ENCODE data around the gene MSRB1. TPM values are rescaled to one million over a fixed set of nuclear protein-coding genes. Genes with fewer than 3 reads are reported as not detected.

The MSRB1 gene
- total and polyA plus RNA-seq, 2 of the 13 experiments (the other 11 are each of a cell fraction or from before 2014, with no cell fraction given), result 32.1 to 75.4 TPM

DNA sequence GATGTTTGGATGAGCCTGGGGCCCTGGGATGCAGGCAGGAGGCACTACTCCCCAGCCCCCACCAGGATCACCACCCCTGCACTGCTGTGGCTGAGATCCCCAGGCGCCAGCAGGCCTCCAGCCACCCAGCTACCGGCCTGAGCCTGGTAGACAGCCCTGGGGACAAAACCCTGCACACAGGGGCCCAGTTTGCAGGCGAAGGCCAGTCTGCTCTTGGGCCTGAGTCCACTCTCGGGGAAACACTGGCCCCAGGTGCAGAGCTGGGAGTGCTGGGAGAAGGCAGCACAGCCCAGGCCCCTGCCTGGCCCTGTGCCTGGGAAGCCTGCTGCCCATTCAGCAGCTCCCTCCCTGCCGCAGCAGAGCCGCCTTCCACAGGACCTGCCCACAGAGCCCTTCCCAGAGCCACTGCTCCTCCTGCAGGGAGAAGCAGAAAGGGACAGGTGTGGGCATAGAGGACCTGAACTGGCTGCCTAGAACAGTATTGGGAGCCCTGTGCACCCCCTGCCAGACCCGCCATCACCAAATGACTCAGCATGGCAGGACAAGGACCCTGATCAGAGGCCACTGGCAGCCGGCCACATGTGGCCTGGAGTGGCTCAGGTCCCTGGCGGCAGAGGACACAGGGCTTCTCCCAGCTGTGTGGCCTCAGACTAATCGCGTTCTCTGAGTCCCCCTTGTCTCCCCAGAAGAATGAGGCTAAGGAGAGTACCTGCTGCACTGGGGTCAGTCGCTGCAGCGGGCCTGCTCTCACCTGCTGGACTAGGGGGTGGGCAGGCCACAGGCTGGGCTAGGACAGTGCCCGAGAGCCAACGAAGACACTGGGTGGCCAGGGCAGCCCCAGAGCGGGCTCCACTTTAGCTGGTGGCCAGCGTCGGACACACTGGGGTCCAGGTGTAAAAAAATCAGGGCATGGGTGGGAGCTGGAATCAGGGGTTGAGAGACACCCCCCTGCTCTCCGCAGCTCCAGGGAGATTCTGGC lies 10.7 kb downstream of the MSRB1 start (continued):
- TF ChIP-seq, protein P1, sequence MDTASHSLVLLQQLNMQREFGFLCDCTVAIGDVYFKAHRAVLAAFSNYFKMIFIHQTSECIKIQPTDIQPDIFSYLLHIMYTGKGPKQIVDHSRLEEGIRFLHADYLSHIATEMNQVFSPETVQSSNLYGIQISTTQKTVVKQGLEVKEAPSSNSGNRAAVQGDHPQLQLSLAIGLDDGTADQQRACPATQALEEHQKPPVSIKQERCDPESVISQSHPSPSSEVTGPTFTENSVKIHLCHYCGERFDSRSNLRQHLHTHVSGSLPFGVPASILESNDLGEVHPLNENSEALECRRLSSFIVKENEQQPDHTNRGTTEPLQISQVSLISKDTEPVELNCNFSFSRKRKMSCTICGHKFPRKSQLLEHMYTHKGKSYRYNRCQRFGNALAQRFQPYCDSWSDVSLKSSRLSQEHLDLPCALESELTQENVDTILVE (CRISPR knock-in tag; IDR thresholded peaks at IDR 0.05), result no peak
- TF ChIP-seq ZNF672 (CRISPR knock-in tag; IDR thresholded peaks at IDR 0.05), result no peak
- TF ChIP-seq, protein P2, sequence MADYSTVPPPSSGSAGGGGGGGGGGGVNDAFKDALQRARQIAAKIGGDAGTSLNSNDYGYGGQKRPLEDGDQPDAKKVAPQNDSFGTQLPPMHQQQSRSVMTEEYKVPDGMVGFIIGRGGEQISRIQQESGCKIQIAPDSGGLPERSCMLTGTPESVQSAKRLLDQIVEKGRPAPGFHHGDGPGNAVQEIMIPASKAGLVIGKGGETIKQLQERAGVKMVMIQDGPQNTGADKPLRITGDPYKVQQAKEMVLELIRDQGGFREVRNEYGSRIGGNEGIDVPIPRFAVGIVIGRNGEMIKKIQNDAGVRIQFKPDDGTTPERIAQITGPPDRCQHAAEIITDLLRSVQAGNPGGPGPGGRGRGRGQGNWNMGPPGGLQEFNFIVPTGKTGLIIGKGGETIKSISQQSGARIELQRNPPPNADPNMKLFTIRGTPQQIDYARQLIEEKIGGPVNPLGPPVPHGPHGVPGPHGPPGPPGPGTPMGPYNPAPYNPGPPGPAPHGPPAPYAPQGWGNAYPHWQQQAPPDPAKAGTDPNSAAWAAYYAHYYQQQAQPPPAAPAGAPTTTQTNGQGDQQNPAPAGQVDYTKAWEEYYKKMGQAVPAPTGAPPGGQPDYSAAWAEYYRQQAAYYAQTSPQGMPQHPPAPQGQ (CRISPR knock-in tag; IDR thresholded peaks at IDR 0.05; ENCODE audit: borderline replicate concordance), result no peak
- TF ChIP-seq KLF11 (CRISPR knock-in tag; IDR thresholded peaks at IDR 0.05), result no peak
- TF ChIP-seq, protein P3, sequence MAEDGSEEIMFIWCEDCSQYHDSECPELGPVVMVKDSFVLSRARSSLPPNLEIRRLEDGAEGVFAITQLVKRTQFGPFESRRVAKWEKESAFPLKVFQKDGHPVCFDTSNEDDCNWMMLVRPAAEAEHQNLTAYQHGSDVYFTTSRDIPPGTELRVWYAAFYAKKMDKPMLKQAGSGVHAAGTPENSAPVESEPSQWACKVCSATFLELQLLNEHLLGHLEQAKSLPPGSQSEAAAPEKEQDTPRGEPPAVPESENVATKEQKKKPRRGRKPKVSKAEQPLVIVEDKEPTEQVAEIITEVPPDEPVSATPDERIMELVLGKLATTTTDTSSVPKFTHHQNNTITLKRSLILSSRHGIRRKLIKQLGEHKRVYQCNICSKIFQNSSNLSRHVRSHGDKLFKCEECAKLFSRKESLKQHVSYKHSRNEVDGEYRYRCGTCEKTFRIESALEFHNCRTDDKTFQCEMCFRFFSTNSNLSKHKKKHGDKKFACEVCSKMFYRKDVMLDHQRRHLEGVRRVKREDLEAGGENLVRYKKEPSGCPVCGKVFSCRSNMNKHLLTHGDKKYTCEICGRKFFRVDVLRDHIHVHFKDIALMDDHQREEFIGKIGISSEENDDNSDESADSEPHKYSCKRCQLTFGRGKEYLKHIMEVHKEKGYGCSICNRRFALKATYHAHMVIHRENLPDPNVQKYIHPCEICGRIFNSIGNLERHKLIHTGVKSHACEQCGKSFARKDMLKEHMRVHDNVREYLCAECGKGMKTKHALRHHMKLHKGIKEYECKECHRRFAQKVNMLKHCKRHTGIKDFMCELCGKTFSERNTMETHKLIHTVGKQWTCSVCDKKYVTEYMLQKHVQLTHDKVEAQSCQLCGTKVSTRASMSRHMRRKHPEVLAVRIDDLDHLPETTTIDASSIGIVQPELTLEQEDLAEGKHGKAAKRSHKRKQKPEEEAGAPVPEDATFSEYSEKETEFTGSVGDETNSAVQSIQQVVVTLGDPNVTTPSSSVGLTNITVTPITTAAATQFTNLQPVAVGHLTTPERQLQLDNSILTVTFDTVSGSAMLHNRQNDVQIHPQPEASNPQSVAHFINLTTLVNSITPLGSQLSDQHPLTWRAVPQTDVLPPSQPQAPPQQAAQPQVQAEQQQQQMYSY (CRISPR knock-in tag; IDR thresholded peaks at IDR 0.05), result no peak
- TF ChIP-seq HDAC6 (IDR thresholded peaks at IDR 0.05; ENCODE audit: low read depth, low read length), result no peak
- TF ChIP-seq, protein P4, sequence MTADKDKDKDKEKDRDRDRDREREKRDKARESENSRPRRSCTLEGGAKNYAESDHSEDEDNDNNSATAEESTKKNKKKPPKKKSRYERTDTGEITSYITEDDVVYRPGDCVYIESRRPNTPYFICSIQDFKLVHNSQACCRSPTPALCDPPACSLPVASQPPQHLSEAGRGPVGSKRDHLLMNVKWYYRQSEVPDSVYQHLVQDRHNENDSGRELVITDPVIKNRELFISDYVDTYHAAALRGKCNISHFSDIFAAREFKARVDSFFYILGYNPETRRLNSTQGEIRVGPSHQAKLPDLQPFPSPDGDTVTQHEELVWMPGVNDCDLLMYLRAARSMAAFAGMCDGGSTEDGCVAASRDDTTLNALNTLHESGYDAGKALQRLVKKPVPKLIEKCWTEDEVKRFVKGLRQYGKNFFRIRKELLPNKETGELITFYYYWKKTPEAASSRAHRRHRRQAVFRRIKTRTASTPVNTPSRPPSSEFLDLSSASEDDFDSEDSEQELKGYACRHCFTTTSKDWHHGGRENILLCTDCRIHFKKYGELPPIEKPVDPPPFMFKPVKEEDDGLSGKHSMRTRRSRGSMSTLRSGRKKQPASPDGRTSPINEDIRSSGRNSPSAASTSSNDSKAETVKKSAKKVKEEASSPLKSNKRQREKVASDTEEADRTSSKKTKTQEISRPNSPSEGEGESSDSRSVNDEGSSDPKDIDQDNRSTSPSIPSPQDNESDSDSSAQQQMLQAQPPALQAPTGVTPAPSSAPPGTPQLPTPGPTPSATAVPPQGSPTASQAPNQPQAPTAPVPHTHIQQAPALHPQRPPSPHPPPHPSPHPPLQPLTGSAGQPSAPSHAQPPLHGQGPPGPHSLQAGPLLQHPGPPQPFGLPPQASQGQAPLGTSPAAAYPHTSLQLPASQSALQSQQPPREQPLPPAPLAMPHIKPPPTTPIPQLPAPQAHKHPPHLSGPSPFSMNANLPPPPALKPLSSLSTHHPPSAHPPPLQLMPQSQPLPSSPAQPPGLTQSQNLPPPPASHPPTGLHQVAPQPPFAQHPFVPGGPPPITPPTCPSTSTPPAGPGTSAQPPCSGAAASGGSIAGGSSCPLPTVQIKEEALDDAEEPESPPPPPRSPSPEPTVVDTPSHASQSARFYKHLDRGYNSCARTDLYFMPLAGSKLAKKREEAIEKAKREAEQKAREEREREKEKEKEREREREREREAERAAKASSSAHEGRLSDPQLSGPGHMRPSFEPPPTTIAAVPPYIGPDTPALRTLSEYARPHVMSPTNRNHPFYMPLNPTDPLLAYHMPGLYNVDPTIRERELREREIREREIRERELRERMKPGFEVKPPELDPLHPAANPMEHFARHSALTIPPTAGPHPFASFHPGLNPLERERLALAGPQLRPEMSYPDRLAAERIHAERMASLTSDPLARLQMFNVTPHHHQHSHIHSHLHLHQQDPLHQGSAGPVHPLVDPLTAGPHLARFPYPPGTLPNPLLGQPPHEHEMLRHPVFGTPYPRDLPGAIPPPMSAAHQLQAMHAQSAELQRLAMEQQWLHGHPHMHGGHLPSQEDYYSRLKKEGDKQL (CRISPR knock-in tag; IDR thresholded peaks at IDR 0.05; ENCODE audit: low read depth), result no peak
- TF ChIP-seq ELF4 (CRISPR knock-in tag; IDR thresholded peaks at IDR 0.05; ENCODE audit: borderline replicate concordance), result no peak
- 0 out of 2 replicates have a peak, but pooled peaks have one; percentile 2 for TF ChIP-seq ZNF136 (CRISPR knock-in tag; IDR thresholded peaks at IDR 0.05; ENCODE audit: low read depth)
- no peak for TF ChIP-seq ZNF329 (CRISPR knock-in tag; IDR thresholded peaks at IDR 0.05; ENCODE audit: low read depth)
- TF ChIP-seq ZNF577 (CRISPR knock-in tag; IDR thresholded peaks at IDR 0.05; ENCODE audit: borderline replicate concordance, low read depth), result 0 out of 2 replicates have a peak, but pooled peaks have one; percentile 45

Data from HepG2 (cell line).